HG03442 (cell line): ENCODE data around the gene ANKLE1.
"Not testable (repeated sequence)": the region's sequence is repeated elsewhere in the genome, so short reads cannot be mapped to it uniquely, and the experiment has no call there.

Source experiments
- ATAC-seq: cut with Tn5 transposase; IDR thresholded peaks from one replicate; pipeline ENCODE4 v1.9.1; 2021; ENCODE audit warnings: mild to moderate bottlenecking, moderate library complexity; ENCODE audit not compliant: unreplicated experiment

Gene ANKLE1

GRCh38 chr19:17279436-17279835 is 2.3 kb upstream of the ANKLE1 start:
- no peak for ATAC-seq

DNA sequence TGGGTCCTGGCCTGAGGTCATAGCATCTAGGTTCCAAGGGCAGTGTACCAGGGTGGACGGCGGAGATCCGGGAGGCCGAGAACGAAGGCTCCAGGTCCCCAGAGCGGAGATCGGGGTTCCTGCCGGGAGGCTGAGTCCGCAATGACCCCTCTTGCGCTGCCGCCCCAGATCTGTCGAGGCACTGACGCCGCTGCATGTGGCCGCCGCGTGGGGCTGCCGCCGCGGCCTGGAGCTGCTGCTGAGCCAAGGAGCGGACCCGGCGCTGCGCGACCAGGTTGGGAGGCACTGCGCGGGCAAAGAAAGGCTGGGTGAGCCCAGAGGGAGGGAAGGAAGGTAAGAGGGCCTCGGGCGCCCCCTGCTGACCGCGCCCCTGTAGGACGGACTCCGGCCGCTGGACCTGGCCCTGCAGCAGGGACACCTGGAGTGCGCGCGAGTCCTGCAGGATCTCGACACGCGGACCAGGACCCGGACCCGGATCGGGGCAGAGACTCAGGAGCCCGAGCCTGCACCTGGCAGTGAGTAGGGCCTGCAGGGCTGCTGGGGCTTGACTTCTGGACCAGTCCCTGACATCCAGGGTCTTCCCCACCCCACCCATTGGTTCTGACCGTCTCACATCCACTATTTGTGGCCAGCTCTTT is 906 bp downstream of the ANKLE1 start:
- ATAC-seq = no peak

DNA sequence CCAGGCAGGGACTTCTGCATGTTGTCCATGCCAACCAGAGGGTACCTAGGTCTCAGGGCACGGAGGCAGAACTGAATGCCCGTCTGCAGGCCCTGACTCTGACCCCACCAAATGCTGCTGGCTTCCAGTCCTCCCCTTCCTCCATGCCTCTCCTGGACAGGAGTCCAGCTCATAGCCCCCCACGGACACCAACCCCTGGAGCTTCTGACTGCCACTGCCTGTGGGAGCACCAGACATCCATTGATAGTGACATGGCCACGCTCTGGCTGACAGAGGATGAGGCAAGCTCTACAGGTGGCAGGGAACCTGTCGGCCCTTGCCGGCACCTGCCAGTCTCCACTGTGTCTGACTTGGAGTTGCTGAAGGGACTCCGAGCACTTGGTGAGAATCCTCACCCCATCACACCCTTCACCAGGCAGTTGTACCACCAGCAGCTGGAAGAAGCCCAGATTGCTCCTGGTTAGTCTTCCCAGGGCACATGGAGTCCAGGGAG is 1.8 kb downstream of the ANKLE1 start:
- no peak for ATAC-seq

- no peak for ATAC-seq
Observed at GRCh38 chr19:17285415-17286135, 3.9 kb downstream of the ANKLE1 start.

DNA sequence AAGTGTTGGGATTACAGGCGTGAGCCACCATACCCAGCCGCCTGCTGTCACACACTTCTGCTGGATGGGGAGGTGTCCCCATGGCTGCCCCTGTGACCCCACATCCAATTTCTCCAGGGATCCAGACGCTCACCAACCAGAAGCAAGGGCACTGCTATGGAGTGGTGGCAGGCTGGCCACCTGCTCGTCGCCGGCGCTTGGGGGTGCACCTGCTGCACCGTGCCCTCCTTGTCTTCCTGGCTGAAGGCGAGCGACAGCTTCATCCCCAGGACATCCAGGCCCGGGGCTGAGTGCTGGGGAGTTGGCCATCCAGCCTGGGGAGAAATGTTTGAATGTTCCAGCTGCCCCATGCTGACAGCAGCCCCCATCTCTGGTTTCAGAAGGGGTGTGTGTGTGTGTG is 4.6 kb downstream of the ANKLE1 start:
- ATAC-seq = no peak

DNA sequence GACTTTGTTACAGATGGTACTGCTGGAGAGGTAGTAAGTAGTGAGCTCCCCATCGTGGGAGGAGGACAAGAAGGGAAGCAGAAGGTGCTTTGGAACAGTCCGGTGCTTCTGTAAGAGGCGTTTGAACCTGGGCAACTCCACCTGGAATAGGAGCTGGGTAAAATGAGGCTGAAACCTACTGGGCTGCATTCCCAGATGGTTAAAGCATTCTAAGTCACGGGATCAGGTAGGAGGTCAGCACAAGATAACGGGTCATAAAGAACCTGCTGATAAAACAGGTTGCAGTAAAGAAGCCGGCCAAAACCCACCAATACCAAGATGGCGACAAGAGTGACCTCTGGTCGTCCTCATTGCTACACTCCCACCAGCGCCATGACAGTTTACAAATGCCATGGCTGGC is 5.1 kb downstream of the ANKLE1 start:
- no peak for ATAC-seq

DNA sequence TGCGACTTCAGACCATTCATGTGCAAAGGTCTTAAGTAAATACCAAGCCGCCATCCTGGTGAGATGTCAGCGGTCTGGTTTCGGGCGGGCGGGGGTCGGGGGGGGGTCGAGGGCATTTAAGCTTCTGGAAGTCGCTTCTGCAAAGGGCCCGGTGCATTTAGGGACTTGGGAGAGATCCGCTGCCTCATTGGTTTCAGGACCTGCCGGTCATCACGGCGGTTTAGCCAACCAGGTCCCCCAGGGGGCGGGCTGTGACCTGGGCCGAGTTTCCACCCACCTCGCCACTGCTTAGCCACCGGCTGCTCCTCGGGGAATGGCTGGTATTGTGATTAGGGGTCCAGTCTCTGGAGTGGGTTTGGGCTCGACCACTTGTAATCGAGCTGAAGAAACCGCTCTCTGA is 7.8 kb downstream of the ANKLE1 start:
- no peak for ATAC-seq

GRCh38 chr19:17292301-17293074 is 10.8 kb downstream of the ANKLE1 start:
- no peak for ATAC-seq

GRCh38 chr19:17293605-17294004 is 11.9 kb downstream of the ANKLE1 start:
- no peak for ATAC-seq

GRCh38 chr19:17294051-17294891 is 12.6 kb downstream of the ANKLE1 start:
- no peak for ATAC-seq

GRCh38 chr19:17295551-17295950 is 13.8 kb downstream of the ANKLE1 start:
- ATAC-seq = not testable (repeated sequence)

- ATAC-seq = no peak
Observed at GRCh38 chr19:17296273-17296672, 14.6 kb downstream of the ANKLE1 start.

DNA sequence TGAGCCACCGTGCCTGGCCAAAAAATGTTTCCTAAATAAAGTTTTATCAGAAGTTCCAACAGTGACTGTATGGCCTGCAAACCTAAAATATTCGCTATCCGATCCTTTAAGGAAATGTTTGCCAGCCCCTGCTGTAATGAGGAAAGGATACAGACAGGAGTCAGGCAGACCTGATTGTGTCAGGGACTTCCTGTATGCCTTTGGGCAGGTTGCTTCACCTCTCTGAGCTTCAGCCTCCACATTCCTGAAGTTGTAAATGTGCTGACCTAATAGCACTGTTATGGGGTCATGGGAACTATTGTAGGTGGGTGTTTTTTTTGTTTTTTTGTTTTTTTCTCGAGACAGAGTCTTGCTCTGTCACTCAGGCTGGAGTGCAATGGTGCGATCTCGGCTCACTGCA is 15.3 kb downstream of the ANKLE1 start:
- no peak for ATAC-seq

- no peak for ATAC-seq
Observed at GRCh38 chr19:17300992-17301619, 19.4 kb downstream of the ANKLE1 start.

GRCh38 chr19:17302391-17303166 is 20.9 kb downstream of the ANKLE1 start:
- ATAC-seq = no peak

DNA sequence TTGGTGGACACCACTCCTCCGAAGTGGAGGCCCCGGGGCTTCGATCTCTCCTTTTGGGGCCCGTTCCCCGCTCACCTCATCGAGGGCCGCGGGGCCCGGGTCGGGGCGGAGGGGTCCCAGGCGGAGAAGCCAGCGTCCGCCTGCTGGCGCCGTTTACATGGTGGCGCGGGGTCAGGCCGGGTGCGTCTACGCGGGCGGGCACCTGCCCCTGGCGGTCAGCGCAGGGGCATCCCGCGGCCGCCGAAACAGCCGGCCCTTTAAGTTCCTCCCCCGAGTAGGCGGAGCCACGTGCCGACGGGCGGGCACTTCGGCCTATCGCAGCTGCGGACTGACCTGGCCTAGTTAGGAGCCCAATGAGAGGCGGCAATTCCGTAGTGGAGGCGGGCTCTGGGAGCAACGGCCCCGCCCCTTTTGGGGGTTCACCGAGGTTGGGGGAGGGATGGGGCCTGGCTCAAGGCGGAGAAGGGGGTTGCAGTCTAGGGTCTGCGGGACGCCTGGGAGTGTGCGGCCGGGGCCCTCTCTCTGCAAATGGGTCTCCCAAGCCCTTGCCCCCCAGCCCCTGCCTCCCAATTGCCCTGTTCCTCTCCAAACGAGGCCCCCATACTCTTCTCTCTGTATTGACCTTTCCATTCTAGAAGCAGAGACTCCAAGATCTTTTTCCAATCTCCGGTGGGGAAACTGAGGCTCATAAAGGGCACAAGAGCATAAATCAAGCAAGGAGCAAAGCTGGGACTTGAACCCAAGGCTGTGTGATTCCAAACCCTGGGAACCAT is 21.7 kb downstream of the ANKLE1 start, which contains the start of gene ABHD8:
Gene ABHD8 (minus strand): TSS at position 259 of the 773 bp plus-strand sequence. CDS start 1,809 bp downstream, outside the sequence.
- peak; percentile 50 for ATAC-seq

- no peak for ATAC-seq
Observed at GRCh38 chr19:17303940-17304267, 22.2 kb downstream of the ANKLE1 start.

DNA sequence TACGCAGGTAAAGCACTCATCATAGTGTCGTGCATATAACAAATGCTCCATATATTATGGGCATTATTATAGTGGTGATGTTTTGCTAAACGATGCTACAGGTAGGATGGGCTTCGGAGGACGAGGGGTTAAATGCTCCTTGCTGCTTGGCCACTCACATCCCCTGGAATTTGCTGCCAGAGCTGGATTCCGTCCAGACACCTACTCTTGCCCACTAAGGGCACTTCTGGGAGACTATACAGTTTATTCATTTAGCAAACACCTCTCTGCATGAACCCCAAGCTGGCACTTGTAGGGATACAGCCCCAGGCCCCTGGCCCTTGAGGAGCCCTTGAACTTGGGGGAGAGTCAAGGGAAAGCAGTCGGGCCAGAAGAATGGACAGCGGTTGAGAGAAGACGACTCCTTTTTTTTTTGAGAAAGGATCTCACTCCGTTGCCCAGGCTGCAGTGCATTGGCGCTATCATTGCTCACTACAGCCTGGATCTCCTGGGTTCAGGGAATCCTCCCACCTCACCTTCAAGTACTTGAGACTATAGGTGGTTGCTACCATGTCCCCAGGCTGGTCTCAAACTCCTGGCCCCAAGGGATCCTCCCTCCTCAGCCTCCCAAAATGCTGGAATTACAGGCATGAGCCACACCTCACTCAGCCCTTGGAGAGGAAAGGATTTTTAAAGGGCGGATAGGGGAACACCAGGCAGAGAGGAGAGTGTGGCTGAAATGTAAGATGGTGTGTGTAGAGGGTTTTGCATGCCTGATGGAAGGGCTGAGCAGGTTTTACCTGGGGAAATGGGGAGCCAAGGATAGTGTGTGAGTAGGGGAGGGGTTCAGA is 22.9 kb downstream of the ANKLE1 start:
- no peak for ATAC-seq
